ENCODE data around the gene SORCS2.

SORCS2 gene

DNA sequence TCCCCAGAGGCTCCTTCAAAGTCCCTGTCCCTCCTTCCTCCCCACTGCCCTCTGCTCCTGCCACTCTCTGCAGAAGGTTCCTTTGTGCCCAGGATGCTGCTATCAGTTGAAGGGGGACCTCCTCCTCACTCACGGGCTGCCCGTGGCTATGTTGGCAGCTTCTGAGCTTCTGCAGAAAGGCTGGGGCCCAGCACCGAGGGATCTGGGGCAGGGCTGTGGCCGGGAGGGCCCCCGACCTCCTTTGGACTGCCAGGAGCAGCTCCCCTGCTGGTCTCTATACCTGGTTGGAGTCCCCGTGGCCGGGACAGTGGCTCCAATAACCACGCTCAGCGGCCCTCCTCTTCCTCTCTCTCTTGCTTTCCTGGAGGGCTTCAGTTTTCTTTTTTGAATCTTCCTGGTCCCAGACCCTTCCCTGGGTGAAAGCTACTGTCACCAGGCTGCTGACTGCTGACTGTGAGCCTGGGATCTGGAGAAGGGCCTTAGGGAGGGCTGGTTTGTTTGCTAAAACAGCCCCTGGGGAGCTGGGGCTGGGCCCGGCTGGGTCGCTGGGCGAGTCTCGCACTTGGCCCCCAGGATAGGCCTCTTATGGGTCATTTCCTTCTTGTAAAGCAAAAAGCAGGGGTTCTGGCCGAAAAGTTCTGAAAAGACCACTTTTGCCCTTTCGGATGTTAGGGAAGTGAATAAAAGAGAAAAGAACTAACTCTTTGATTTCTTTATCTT is 46.9 kb downstream of the SORCS2 start:
- ChIA-PET POLR2A (no interaction called here), CTCF (interaction anchor here (1.2 kb wide), 1 partner anchor 17 kb away, joined by 3 read pairs; no protein-coding TSS in a partner anchor)
- TF ChIP-seq, protein P1, sequence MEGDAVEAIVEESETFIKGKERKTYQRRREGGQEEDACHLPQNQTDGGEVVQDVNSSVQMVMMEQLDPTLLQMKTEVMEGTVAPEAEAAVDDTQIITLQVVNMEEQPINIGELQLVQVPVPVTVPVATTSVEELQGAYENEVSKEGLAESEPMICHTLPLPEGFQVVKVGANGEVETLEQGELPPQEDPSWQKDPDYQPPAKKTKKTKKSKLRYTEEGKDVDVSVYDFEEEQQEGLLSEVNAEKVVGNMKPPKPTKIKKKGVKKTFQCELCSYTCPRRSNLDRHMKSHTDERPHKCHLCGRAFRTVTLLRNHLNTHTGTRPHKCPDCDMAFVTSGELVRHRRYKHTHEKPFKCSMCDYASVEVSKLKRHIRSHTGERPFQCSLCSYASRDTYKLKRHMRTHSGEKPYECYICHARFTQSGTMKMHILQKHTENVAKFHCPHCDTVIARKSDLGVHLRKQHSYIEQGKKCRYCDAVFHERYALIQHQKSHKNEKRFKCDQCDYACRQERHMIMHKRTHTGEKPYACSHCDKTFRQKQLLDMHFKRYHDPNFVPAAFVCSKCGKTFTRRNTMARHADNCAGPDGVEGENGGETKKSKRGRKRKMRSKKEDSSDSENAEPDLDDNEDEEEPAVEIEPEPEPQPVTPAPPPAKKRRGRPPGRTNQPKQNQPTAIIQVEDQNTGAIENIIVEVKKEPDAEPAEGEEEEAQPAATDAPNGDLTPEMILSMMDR (IDR thresholded peaks at IDR 0.05; ENCODE audit: control extremely low read depth, extremely low read depth, low read depth, missing control alignments) = no peak
- no peak for DNase-seq (ENCODE audit: extremely low spot score)

DNA sequence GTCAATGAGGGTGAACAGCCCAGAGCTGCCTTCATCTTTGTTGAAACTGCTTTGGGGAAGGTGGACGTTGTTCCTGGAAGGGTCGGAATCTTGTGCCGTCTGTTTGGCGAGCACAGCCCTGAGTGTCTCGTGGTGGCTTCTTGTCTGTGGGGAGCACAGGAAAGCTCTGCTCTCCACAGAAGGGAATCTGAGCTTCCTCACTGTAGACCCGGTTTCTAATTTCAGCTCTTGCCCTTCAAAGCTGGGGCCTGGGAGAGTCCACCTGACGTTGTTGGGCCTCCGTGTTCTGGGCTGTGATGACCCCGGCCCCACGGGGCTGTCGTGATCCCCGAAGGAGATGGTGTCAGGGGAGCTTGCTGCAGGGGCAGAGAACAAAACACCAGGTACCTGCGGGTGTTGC is 47.5 kb downstream of the SORCS2 start:
- DNase-seq (ENCODE audit: extremely low spot score) = no peak
- ChIA-PET POLR2A (no interaction called here), CTCF (interaction anchor here (0.7 to 1.2 kb wide), 2 partner anchors 16 to 27 kb away, joined by 3 read pairs; no protein-coding TSS in a partner anchor)
- TF ChIP-seq, protein P1 (IDR thresholded peaks at IDR 0.05; ENCODE audit: control extremely low read depth, extremely low read depth, low read depth, missing control alignments) = no peak

DNA sequence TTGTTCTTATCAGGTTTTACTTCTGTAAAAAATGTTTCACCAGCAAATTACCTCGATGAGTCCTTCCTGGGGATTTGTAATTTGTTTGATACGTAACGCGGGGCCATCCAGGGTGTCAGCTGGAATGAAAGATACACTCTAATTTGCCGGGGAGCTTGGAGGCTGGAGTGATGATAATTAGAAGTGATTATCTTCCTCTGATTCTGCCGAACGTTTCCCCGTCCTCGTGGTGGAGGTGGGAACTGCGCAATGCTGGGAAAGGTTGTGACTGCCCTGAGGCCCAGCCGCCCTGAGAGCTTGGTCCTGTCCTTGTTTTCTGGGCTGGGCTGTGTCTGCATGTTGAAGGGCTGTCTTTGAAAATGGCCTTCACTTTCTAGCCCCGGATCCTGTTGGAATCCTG is 48.0 kb downstream of the SORCS2 start:
- TF ChIP-seq, protein P1 (IDR thresholded peaks at IDR 0.05; ENCODE audit: control extremely low read depth, extremely low read depth, low read depth, missing control alignments) = no peak
- CTCF ChIA-PET = interaction anchor here (0.7 to 1.2 kb wide), 2 partner anchors 16 to 28 kb away, joined by 3 read pairs; no protein-coding TSS in a partner anchor
- POLR2A ChIA-PET = no interaction called here
- no peak for DNase-seq (ENCODE audit: extremely low spot score)

- TF ChIP-seq, protein P1 (IDR thresholded peaks at IDR 0.05; ENCODE audit: control extremely low read depth, extremely low read depth, low read depth, missing control alignments) = no peak
- no peak for DNase-seq (ENCODE audit: extremely low spot score)
- CTCF ChIA-PET = no interaction called here
- POLR2A ChIA-PET = no interaction called here
Observed at GRCh38 chr4:7241597-7242125, 49.3 kb downstream of the SORCS2 start.

DNA sequence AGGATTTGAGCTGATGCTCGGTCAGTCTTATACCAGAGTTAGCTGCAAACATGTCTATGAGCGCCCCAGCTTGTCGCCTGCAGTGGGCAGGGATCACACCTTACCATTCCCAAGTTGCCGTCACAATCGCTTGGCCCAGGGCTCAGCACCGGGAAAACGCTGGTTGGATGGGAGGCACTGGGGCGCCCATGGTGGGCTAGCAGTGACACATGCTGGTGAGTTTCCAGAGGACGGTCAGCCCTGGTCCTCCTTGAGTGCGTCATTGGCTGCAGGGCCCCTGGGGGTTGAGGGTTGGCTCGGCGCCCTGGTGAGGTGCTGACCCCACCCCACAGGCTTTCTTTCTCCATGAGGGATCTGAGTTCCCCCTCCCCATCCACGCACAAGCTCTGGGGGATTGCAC is 50.4 kb downstream of the SORCS2 start:
- DNase-seq (ENCODE audit: extremely low spot score) = no peak
- CTCF ChIA-PET = interaction anchor here (2.2 kb wide), 1 partner anchor 10 kb away, joined by 4 read pairs; no protein-coding TSS in a partner anchor
- TF ChIP-seq, protein P1 (IDR thresholded peaks at IDR 0.05; ENCODE audit: control extremely low read depth, extremely low read depth, low read depth, missing control alignments) = no peak
- POLR2A ChIA-PET = no interaction called here

- DNase-seq (ENCODE audit: extremely low spot score) = no peak
- CTCF ChIA-PET = interaction anchor here (2.2 kb wide), 1 partner anchor 9 kb away, joined by 4 read pairs; no protein-coding TSS in a partner anchor
- TF ChIP-seq, protein P1 (IDR thresholded peaks at IDR 0.05; ENCODE audit: control extremely low read depth, extremely low read depth, low read depth, missing control alignments) = no peak
- POLR2A ChIA-PET = no interaction called here
Observed at GRCh38 chr4:7243609-7244330, 51.4 kb downstream of the SORCS2 start.

Data from GM10248 (cell line).